GM18511 (cell line): ENCODE measurements around the gene MGAT4B.

Source experiments
- ATAC-seq: cut with Tn5 transposase; IDR thresholded peaks from one replicate; pipeline ENCODE4 v1.9.1; 2021; ENCODE audit warnings: mild to moderate bottlenecking, moderate library complexity; ENCODE audit not compliant: unreplicated experiment

The MGAT4B gene

GRCh38 chr5:179749857-179750508 is 56.7 kb downstream of the MGAT4B start:
- ATAC-seq = no peak

GRCh38 chr5:179747811-179748210 is 58.9 kb downstream of the MGAT4B start:
- no peak for ATAC-seq
